HG02970 (cell line): Measurements from ENCODE around the gene PTPRG.

Source experiments
- ATAC-seq: cut with Tn5 transposase; IDR thresholded peaks from one replicate; pipeline ENCODE4 v1.9.1; 2021; ENCODE audit warnings: mild to moderate bottlenecking, moderate library complexity, moderate number of reproducible peaks; ENCODE audit not compliant: unreplicated experiment, low FRiP score

The PTPRG gene

GRCh38 chr3:61844346-61844745 is 283.0 kb downstream of the PTPRG start:
- ATAC-seq = no peak

- ATAC-seq = no peak
Observed at GRCh38 chr3:61846488-61846887, 285.1 kb downstream of the PTPRG start.

GRCh38 chr3:61847784-61848462 is 286.6 kb downstream of the PTPRG start:
- ATAC-seq = no peak

- no peak for ATAC-seq
Observed at GRCh38 chr3:61848885-61849284, 287.5 kb downstream of the PTPRG start.

GRCh38 chr3:61853912-61854311 is 292.5 kb downstream of the PTPRG start:
- ATAC-seq = no peak

GRCh38 chr3:61855211-61855610 is 293.8 kb downstream of the PTPRG start:
- ATAC-seq = no peak

- ATAC-seq = no peak
Observed at GRCh38 chr3:61857297-61857696, 295.9 kb downstream of the PTPRG start.

GRCh38 chr3:61858054-61858453 is 296.7 kb downstream of the PTPRG start:
- no peak for ATAC-seq

- no peak for ATAC-seq
Observed at GRCh38 chr3:61861410-61861809, 300.0 kb downstream of the PTPRG start.

GRCh38 chr3:61862614-61863289 is 301.4 kb downstream of the PTPRG start:
- no peak for ATAC-seq

GRCh38 chr3:61863579-61863978 is 302.2 kb downstream of the PTPRG start:
- ATAC-seq = no peak

- ATAC-seq = no peak
Observed at GRCh38 chr3:61864886-61865285, 303.5 kb downstream of the PTPRG start.

- ATAC-seq = no peak
Observed at GRCh38 chr3:61865466-61866152, 304.2 kb downstream of the PTPRG start.

GRCh38 chr3:61866153-61866542 is 304.8 kb downstream of the PTPRG start:
- ATAC-seq = no peak

- ATAC-seq = no peak
Observed at GRCh38 chr3:61866961-61867461, 305.6 kb downstream of the PTPRG start.

- ATAC-seq = no peak
Observed at GRCh38 chr3:61868499-61868898, 307.1 kb downstream of the PTPRG start.

- ATAC-seq = no peak
Observed at GRCh38 chr3:61869371-61869770, 308.0 kb downstream of the PTPRG start.

- ATAC-seq = no peak
Observed at GRCh38 chr3:61871644-61872043, 310.3 kb downstream of the PTPRG start.

GRCh38 chr3:61872077-61872706 is 310.8 kb downstream of the PTPRG start:
- ATAC-seq = no peak

GRCh38 chr3:61875046-61875844 is 313.9 kb downstream of the PTPRG start:
- no peak for ATAC-seq
